ENCODE measurements around the gene FCMR. TPM values are rescaled to one million over a fixed set of nuclear protein-coding genes. Genes with fewer than 3 reads are reported as not detected.
A peak's percentile ranks its signal among the peaks of the same experiment; 100 is the strongest.

FCMR gene
- polyA plus RNA-seq, 1 experiment, result 1.1 TPM

- Histone ChIP-seq H3K9me3 (ENCODE audit: control insufficient read depth, insufficient read depth, low read length) (no peaks in the 10 kb centered on the region), H3K4me3 (ENCODE audit: low read depth, low read length) (no peak overlapping the region), H3K27ac (ENCODE audit: low read depth, low read length) (no peak overlapping the region), H3K27me3 (ENCODE audit: control insufficient read depth, insufficient read depth, low read length) (no peaks in the 10 kb centered on the region)
- ChIA-PET POLR2A (no interaction called here), CTCF (interaction anchor here (2.9 to 5.8 kb wide), 2 partner anchors 21 to 27 kb away, joined by 30 to 37 read pairs; partner anchors contain the start of gene IL20)
- no peak for DNase-seq (ENCODE audit: low read depth, low spot score)
- TF ChIP-seq CTCF (IDR thresholded peaks at IDR 0.05; ENCODE audit: low read depth, low read length), result no peak
Observed at GRCh38 chr1:206885341-206886060, 36.2 kb downstream of the FCMR start.

GRCh38 chr1:206883876-206884275 lies 37.9 kb downstream of the FCMR start:
- Histone ChIP-seq H3K4me3 (ENCODE audit: low read depth, low read length) (no peak overlapping the region), H3K27me3 (ENCODE audit: control insufficient read depth, insufficient read depth, low read length) (no peaks in the 10 kb centered on the region), H3K9me3 (ENCODE audit: control insufficient read depth, insufficient read depth, low read length) (no peaks in the 10 kb centered on the region), H3K27ac (ENCODE audit: low read depth, low read length) (no peak overlapping the region)
- POLR2A ChIA-PET, result no interaction called here
- CTCF ChIA-PET, result interaction anchor here (0.9 to 5.8 kb wide), 4 partner anchors 14 to 74 kb away, joined by 3 to 37 read pairs (median 16); partner anchors contain the start of gene IL20
- no peak for TF ChIP-seq CTCF (IDR thresholded peaks at IDR 0.05; ENCODE audit: low read depth, low read length)
- no peak for DNase-seq (ENCODE audit: low read depth, low spot score)

GRCh38 chr1:206883160-206883559 lies 38.6 kb downstream of the FCMR start:
- no peak for DNase-seq (ENCODE audit: low read depth, low spot score)
- no peak for TF ChIP-seq CTCF (IDR thresholded peaks at IDR 0.05; ENCODE audit: low read depth, low read length)
- no peaks in the 10 kb centered on the region for H3K9me3 ChIP-seq (ENCODE audit: control insufficient read depth, insufficient read depth, low read length)
- ChIA-PET POLR2A (no interaction called here), CTCF (interaction anchor here (0.9 to 5.8 kb wide), 4 partner anchors 13 to 74 kb away, joined by 3 to 37 read pairs (median 16); partner anchors contain the start of gene IL20)
- H3K27ac ChIP-seq (ENCODE audit: low read depth, low read length), result no peak overlapping the region
- no peaks in the 10 kb centered on the region for H3K27me3 ChIP-seq (ENCODE audit: control insufficient read depth, insufficient read depth, low read length)
- no peak overlapping the region for H3K4me3 ChIP-seq (ENCODE audit: low read depth, low read length)

DNA sequence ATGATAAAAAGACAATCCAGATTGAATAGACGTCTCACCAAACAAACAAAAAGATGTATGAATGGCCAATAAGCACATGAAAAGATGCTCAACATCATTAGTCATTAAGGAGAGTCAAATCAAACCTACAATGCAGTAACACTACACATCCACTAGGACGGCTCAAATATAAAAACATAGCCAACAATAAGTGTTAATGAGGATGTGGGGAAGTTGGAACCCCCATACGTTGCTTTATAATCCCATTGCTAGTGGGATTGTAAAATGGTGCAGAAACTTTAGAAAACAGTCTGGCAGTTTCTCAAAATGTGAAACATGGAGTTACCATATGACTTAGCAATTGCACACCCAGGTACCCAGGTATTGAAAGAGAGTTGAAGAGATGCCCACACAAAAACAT lies 39.2 kb downstream of the FCMR start:
- peak; percentile 16; the same call in 1 of the 2 replicates for TF ChIP-seq CTCF (IDR thresholded peaks at IDR 0.05; ENCODE audit: low read depth, low read length)
- Histone ChIP-seq H3K27ac (ENCODE audit: low read depth, low read length) (no peak overlapping the region), H3K4me3 (ENCODE audit: low read depth, low read length) (no peak overlapping the region), H3K27me3 (ENCODE audit: control insufficient read depth, insufficient read depth, low read length) (no peaks in the 10 kb centered on the region), H3K9me3 (ENCODE audit: control insufficient read depth, insufficient read depth, low read length) (no peaks in the 10 kb centered on the region)
- POLR2A ChIA-PET, result no interaction called here
- CTCF ChIA-PET, result interaction anchor here (2.9 kb wide), 1 partner anchor 18 kb away, joined by 30 read pairs; the partner anchor contains the start of gene IL20
- DNase-seq (ENCODE audit: low read depth, low spot score), result no peak

GRCh38 chr1:206880314-206880713 lies 41.4 kb downstream of the FCMR start:
- TF ChIP-seq CTCF (IDR thresholded peaks at IDR 0.05; ENCODE audit: low read depth, low read length), result no peak
- no peak overlapping the region for H3K27ac ChIP-seq (ENCODE audit: low read depth, low read length)
- no peak overlapping the region for H3K4me3 ChIP-seq (ENCODE audit: low read depth, low read length)
- ChIA-PET POLR2A (no interaction called here), CTCF (interaction anchor here (1.6 kb wide), 1 partner anchor 31 kb away, joined by 3 read pairs; no protein-coding TSS in a partner anchor)
- no peaks in the 10 kb centered on the region for H3K27me3 ChIP-seq (ENCODE audit: control insufficient read depth, insufficient read depth, low read length)
- DNase-seq (ENCODE audit: low read depth, low spot score), result no peak
- H3K9me3 ChIP-seq (ENCODE audit: control insufficient read depth, insufficient read depth, low read length), result no peaks in the 10 kb centered on the region

All from AG04450 (cell line).